ENCODE measurements around the gene USP37. TPM values are rescaled to one million over a fixed set of nuclear protein-coding genes. Genes with fewer than 3 reads are reported as not detected.

Gene USP37
- total and polyA plus RNA-seq, 11 donors: 1.8 to 10.3 (median 5.8) TPM

DNA sequence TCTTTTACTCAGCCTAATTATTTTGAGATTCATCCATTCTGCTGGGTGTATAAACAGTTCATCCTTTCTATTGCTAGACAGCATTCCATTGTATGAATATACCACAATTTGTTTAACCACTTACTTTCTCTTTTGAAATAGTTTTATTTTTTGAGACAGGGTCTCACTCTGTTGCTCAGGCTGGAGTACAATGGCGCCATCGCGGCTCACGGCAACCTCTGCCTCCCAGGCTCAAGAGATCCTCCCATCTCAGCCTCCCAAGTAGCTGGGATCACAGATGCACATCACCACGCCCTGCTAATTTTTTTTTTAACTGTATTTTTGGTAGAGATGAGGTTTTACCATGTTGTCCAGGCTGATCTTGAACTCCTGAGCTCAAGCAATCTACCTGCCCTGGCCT, 54.5 kb downstream of the USP37 start:
- no peaks in the 10 kb centered on the region for H3K4me1 ChIP-seq
- TF ChIP-seq, protein P1, sequence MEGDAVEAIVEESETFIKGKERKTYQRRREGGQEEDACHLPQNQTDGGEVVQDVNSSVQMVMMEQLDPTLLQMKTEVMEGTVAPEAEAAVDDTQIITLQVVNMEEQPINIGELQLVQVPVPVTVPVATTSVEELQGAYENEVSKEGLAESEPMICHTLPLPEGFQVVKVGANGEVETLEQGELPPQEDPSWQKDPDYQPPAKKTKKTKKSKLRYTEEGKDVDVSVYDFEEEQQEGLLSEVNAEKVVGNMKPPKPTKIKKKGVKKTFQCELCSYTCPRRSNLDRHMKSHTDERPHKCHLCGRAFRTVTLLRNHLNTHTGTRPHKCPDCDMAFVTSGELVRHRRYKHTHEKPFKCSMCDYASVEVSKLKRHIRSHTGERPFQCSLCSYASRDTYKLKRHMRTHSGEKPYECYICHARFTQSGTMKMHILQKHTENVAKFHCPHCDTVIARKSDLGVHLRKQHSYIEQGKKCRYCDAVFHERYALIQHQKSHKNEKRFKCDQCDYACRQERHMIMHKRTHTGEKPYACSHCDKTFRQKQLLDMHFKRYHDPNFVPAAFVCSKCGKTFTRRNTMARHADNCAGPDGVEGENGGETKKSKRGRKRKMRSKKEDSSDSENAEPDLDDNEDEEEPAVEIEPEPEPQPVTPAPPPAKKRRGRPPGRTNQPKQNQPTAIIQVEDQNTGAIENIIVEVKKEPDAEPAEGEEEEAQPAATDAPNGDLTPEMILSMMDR (IDR thresholded peaks at IDR 0.05): no peak
- no peak for TF ChIP-seq POLR2A (IDR thresholded peaks at IDR 0.05)
- peaks cover 0 to 5% (median 0%) of the 10 kb centered on the region in 12 donors for H3K9me3 ChIP-seq
- H3K27me3 ChIP-seq: no peaks in the 10 kb centered on the region
- H3K4me3 ChIP-seq: no peak overlapping the region
- DNase-seq: no peak
- H3K27ac ChIP-seq: no peak overlapping the region
- ATAC-seq: no peak
- intact Hi-C loops (cut with DNase I): no loop called here
- H3K36me3 ChIP-seq: peaks cover 0 to 21% (median 7%) of the 10 kb centered on the region in 9 donors
- 95 to 97% (median 97%) methylated on average over 5 of the region's 5 CpGs for WGBS, 4 donors

DNA sequence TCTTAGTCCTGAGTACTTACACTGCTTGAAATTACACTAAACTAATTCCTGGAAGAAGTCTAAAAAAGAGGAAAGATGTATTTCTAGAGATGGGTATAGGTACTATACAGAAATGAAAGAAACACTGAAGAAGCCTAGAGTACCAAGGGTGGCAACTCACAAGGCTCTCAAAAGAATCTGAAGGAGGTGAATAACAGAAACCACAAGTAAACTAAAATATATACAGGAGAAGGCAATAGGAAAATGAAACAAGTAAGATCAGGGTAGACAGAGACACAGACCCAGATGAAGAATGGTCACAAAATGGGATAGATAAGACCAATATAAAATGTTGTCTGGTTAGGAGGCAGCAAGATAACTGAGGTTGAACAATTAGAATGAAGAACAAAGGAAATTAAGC, 59.9 kb downstream of the USP37 start:
- no peak for ATAC-seq
- Histone ChIP-seq H3K9me3 (no peaks in the 10 kb centered on the region), H3K4me1 (no peaks in the 10 kb centered on the region), H3K4me3 (no peak overlapping the region), H3K27ac (no peak overlapping the region), H3K36me3 (peaks cover 0 to 50% (median 31%) of the 10 kb centered on the region in 9 donors), H3K27me3 (no peaks in the 10 kb centered on the region)
- DNase-seq: no peak
- TF ChIP-seq POLR2A (IDR thresholded peaks at IDR 0.05): no peak
- TF ChIP-seq, protein P1 (IDR thresholded peaks at IDR 0.05): no peak
- intact Hi-C loops (cut with DNase I): no loop called here

DNA sequence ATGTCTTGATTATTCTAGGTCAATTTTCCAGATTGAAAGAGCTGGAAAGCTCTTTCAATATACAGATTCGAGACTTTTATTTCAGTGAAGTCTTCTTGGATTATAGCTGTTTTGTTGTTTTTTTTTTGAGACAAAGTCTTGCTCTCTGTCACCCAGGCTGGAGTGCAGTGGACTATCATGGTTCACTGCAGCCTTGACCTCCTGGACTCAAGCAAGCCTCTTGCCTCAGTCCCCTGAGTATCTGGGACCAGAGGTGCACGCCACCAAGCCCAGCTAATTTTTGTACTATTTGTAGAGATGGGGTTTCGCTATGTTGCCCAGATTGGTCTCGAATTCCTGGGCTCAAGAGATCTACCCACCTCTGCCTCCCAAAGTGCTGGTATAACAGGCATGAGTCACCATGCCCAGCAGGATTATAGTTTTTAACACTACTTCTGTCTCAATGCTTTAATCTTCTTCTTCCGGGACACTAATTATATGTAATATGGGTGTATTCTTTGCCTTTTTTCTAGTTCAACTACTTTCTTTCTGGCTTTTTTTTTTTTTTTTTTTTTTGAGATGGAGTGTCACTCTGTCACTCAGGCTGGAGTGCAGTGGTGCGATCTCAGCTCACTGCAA, 62.3 kb downstream of the USP37 start:
- WGBS, 4 donors: 95 to 98% (median 97%) methylated on average over 6 of the region's 6 CpGs
- H3K4me1 ChIP-seq: peaks cover 0 to 15% (median 2%) of the 10 kb centered on the region in 12 donors
- no peak overlapping the region for H3K27ac ChIP-seq
- peaks cover 0 to 55% (median 31%) of the 10 kb centered on the region in 9 donors for H3K36me3 ChIP-seq
- H3K9me3 ChIP-seq: no peaks in the 10 kb centered on the region
- intact Hi-C loops (cut with DNase I): no loop called here
- no peak for TF ChIP-seq POLR2A (IDR thresholded peaks at IDR 0.05)
- TF ChIP-seq, protein P1 (IDR thresholded peaks at IDR 0.05): no peak
- H3K4me3 ChIP-seq: no peak overlapping the region
- ATAC-seq (no peak), DNase-seq (no peak)
- no peaks in the 10 kb centered on the region for H3K27me3 ChIP-seq

DNA sequence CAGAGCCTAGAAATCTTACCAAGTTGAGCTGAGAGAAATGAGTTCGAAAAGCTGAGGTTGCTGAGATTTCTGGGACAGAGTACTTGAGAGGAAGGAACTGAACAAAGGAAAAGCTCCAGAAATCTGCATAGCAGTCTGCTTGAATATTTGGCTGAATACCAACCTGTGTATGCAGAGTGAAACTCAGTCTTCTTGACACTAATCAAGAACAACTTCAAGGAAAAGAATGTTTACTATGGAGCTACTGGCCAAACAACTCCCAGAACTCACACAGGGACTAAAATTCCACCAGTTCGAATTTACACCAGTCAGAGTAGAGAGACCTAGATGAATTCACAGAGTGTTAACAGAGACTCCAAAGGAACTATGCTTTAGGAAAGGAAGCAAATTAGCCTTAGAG, 66.5 kb downstream of the USP37 start:
- no peak for DNase-seq
- Histone ChIP-seq H3K4me3 (peak overlapping the region in 1 of 12 donors; percentile 10), H3K9me3 (no peaks in the 10 kb centered on the region), H3K27ac (peak overlapping the region in 9 of 12 donors; percentile 0 to 77 (median 30)), H3K4me1 (peaks cover 0 to 15% (median 2%) of the 10 kb centered on the region in 12 donors), H3K27me3 (no peaks in the 10 kb centered on the region), H3K36me3 (peaks cover 0 to 53% (median 29%) of the 10 kb centered on the region in 9 donors)
- TF ChIP-seq, protein P1 (IDR thresholded peaks at IDR 0.05): no peak
- no peak for TF ChIP-seq POLR2A (IDR thresholded peaks at IDR 0.05)
- intact Hi-C loops (cut with DNase I): no loop called here
- 33 to 50% (median 37%) methylated on average over 2 of the region's 2 CpGs for WGBS, 4 donors
- ATAC-seq: peak in 2 of 4 donors; percentile 34 to 55

Data from heart left ventricle (tissue), 16 donors.